ENCODE data around the gene LYPD6B.

The LYPD6B gene

DNA sequence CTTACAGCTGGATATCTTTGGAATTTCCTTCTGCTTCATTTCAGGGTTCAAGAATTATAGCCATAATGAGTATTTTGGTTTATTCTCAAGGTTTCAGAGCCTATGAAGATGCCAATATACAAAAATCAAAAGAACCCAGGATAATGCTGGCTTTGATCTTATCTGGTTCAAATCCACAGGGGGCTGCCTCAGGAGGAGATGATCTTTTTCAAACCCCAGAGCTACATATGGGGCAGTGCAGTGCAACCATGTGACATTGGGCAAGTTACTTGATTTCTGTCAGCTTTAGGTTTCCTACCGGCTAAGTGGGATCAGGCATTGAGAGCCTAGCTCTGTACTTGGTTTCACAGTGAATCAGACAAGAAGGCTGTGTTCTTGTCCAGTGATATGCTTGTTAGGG is 23.0 kb upstream of the LYPD6B start:
- DNase-seq = no peak

DNA sequence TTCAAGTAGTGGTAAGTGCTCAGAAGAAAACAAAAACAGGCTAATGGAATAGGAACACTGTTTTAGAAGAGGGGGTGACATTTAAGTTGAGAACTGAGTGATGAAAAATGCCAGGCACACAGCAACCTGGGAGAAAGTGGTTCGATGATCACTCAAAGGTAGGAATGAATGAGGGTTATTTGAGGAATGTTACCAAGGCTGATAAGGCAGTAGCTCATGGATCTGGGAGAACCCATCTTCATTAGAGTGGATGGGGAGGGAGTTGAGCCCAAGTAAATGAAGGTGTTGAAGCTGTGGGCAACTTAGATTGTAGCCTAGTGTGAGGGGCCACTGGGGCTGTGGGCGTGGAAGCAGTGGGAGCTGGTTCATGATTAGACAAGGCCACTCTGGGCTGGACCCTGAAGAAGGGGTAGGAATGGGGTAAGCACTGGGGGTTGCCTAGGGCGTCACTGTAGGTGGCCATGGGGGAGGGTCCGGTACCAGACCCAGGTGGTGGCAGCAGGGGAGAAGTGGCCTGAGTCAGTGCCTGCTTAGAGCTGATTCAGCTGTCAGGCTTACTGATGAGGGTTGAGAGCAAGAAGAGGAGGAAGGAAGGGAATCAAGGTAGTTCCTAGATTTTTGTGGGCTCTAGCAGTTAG is 22.5 kb upstream of the LYPD6B start:
- no peak for DNase-seq

DNA sequence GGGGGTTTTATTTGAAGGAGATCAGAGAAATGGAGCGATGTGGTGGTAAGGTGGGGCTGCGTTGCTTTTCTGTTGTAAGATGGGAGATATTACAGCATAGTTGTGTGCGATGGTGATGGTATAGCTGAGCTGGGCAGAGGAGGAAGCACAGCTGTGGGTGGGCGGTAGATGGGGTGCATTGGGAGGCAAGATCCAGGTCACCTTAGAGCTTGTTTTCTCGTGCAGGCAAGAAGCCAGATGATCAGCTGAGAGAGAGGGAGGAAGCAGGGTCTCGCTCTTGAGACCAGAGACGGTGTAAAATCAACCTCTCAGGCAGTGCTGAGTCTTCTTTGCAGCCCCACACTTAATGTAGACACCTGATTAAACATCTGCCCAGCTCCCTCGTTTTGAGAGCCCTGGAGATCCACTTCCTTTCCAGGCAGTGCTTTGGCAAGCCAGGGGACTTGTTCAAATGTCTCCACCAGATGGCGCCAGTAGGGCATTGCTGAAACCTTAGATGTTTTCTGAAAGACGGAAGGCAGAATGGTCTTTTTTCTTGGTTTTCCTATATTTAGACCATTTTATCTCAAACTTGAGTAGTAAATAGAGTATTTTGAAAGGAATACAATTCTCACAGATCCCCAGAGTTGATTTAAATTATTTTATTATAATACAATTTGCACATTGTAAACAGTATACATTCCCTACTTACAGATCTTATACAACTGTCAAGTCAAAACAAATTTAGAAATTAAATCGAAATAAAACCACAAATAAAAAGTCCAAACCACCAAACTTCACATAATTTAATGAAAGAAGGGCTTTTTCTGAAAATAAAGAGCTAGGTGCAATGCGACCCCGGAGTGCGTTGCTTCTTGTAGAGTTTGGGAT is 21.1 kb upstream of the LYPD6B start:
- DNase-seq = peak; percentile 68

DNA sequence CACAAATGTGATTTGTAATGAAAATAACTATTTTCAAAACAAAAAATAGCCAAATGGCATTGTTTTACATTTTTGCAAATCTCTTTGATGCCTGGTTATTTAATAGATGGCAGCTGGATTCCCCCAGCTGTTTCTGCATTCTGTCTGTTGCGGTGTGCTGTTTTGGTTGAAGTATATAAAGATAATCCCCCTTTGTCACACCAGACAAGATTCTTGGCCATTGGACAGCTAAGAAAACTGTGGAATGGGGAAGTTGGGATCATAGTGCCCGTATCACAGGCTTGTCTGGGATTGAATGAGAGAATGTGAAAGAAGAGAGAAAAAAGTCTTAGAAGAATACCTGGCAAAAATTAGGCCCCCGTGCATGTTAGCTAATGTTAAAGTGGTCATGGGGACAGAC is 19.5 kb upstream of the LYPD6B start:
- DNase-seq = no peak

DNA sequence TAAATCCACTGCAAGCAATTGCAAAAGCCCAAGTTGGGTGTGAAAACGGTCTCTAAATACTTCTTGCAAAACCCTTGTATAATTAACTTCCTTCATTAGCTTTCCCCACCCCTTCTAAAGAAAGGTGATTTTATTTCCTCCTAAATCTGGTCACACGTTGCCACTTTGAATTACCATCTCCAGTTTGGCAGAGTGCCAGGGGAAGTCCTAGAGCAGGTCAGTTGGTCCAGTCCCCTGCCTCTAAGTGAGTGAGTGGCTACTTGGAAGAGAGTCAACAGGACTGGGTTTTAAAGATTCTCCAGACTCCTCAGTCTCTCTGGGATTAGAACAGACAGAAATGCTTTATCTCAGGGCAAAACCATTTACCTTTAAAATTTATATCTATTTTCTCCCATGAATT is 18.7 kb upstream of the LYPD6B start:
- peak; percentile 1 for DNase-seq

DNA sequence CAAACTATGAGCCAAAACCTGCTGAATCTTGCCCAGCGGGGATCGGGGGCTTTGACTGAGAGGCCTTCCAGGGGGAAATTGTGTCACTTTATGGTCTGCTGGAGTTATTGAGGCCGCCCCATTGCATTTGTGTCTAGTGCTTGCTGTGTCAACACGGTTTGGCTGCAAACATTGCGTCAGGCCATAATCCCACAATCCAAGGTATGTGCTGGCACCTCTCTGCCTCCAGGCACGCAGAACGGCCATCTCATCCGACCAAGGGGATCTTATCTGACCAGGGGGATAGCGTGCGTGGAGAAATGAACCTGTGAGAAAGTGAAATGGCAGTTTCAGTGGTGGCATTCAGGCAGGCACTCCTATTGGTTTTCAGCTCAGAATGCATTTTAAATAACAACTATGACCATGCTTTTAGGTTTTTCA is 18.1 kb upstream of the LYPD6B start:
- DNase-seq = no peak

DNA sequence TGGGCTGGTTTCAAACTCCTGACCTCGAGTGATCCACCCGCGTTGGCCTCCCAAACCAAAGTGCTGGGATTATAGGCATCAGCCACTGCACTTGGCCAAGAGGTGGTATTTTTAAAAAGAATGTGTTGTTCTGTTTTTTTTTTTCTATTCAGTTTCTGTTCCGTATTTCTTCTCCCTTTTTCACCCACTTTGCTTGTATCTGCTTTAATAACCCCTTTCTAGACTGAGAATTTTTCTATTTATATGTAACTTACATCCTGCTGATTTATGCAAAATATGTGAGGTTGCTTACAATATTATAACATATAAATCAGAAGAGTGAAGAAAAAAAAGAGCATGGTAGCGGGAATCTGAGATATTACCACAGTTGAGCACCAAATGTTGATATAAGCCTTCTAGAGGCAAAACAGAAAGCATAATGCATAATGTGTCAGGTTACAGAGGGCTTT is 17.2 kb upstream of the LYPD6B start:
- no peak for DNase-seq

DNA sequence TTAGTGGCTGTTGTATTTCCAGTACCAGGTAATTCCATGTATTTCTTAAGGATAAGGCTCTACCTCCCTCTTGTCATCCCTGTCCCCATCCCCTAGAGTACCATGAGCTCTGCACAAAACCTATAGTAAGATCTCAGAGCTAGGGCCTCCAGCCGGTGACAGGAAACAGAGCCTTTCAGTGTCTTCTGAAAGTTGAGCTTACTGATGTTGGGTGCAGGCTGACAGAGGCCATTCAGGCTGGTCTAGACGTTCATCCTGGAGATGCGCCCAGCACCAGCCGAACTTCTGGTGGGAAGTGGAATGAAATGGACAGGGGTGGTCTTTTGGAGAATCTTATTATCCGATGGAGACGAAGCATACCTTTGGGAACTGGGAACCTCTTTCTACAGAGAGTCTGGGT is 16.7 kb upstream of the LYPD6B start:
- DNase-seq = no peak

DNA sequence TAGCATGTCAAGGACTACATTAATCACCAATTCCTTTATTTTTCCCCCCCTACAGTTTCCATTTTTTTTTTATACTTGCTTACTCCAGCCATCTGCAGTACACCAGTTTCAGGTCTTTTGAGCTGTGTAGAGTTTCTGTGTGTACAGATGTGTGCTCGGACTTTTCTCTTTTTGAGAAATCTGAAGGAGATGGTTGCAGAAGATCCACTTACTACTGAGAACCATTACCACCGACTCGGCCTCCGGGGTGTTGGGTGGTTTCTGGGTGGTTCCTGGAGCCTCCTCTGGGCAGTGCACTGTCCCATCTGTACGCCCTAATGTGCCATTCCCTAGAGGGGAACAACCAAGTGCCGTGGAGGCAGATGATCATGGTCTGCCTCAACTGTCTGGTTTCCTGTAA is 15.4 kb upstream of the LYPD6B start:
- no peak for DNase-seq

DNA sequence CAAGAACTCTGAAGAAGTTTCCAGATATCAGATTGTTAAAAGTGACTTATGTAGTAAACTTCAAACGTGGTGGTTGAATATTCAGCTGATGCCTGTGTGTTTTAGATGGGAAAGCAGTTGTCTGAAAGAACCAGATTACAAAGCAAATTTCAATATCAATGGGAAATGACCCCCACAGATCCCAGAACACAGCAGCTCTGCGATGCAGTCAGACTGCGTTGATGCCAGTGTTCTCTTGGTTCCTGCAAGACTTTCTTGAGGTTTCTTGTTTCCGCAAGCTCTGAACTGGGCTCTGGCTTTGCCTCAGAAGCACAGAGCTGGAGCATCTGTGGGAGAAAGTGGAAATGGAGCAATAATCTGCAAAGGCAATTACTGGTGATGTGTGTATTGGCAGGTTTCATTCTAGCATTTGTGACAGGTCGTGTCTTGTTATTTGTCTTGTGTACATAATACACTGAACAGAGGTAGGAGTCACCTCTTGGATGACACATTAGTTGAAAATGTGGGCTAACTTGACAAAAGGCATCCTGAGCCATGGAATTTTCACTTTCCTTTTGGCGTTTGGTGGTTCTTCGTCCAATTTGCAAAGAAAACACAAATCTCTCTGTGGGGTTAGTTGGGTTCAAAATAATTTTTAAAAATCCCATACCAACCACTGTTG is 10.8 kb upstream of the LYPD6B start:
- no peak for DNase-seq

DNA sequence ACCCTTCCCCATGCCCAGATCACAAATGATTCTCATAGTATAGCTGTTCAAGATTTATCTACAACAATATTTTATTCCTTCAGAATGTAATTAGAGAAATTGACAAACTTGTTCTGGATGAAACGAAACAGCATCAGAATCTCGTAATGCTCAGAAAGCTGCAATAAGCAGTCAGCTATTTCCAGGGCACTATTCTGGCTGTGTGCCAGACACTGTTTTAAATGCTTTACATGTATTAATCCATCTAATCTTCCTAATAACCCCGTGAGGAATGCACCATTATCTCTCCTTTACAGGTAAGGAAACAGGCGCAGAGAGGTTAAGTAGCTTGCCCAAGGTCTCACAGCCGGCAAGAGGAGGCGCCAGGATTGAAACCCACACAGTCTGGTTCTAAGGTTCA is 10.1 kb upstream of the LYPD6B start:
- no peak for DNase-seq

DNA sequence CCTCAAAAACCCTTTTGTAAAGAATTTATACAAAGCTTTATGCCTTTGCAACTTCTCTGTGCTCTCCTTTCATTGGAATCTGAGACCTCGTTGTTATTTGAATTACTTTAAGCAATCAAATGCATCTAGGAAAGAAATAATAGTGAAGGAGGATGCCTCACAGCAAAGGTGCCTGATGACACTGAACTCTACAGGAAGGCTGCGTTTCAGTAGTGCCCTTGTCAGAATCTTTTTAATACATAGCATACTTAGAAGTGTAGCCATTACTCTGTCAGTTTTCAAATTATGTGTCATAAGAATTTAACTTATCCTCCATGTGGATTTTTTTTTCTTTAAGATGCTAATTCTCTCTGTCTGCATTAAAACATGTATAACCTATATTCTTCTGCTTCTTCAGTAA is 9.6 kb upstream of the LYPD6B start:
- no peak for DNase-seq

DNA sequence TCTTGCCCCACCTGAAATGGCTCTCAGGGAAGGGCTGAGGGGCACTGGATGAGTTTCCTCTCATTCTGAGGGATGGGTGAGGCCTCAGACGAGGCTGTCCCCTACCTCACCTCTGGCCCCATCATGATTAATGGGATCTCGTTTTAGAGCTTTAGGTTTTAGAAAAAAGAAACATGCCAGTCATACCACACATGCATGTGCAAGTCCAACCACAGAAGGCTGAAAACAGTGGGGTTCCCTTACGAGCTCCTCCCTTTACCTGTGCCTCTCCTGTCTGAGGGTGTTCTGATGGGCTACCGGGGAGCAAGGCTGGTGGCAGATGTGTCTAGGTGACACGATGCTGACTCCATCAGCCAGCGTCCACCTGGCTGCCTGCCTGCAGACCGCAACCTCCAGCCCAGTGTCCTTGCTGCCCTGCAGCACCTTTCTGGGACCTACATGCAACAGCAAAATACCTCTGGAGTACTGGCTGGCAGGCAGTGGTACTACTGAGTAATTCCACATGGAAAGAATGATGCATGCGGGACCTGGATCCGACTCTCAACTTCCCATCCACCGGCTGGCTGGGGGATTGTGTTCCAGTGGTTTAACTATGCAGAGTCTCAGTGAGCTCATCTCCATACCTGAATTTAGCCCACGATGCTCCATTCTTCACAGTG is 9.1 kb upstream of the LYPD6B start:
- no peak for DNase-seq

DNA sequence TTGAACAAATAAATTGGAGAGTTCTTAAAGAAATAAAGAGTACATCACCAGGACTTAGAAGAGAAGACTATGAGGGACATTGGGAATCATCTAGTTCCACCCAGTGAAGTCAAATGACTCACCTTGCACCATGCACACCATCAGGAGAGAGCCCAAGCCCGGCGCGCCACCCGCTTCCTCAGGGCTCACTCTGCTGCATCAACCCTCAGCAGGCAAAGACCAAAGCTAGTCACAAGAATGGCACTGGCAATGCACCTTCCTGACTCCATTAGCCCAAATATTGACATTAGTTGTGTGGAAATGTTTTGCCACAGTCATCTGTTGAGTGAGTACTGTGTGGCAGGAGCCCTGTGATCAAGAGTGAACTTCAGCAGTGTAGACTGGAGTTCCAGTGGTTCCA is 7.1 kb upstream of the LYPD6B start:
- DNase-seq = no peak

DNA sequence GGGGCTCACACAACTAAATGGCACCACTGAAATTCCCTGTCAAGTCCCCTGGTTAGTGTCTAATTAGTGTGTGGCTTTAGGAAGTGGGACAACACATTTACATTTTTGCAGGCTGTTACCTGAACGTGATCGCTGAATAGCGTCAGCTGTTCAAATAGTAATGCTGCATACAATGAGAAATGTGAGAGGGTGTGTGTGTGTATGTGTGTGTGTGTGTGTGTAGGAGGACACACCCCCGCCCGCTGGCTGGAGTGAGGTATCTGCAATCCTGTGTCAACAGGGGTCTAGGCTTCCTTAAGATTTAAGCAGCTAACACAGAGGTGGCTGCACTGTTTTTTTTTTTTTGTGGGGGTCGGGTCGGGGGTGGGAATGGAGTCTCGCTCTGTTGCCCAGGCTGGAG is 4.8 kb upstream of the LYPD6B start:
- no peak for DNase-seq

DNA sequence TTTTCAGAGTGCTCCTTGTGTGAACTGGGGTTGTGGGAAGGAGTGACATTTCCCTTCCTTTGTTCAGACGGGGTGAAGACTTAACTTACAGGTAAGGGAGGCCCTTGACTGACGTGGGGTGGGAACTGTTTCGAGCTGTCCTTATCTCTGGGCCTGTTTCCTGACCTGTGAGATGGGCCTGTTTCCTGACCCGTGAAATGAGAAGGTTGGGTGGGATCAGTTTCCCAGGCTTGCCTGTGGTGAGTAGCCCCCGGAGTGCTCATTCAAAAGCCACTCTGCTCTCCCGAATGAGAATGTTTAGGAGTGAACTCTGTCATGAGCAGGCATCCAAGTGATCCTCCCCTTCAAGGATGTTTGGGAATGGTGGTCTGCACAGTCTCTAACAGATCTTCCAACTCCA is 4.1 kb upstream of the LYPD6B start:
- no peak for DNase-seq

DNA sequence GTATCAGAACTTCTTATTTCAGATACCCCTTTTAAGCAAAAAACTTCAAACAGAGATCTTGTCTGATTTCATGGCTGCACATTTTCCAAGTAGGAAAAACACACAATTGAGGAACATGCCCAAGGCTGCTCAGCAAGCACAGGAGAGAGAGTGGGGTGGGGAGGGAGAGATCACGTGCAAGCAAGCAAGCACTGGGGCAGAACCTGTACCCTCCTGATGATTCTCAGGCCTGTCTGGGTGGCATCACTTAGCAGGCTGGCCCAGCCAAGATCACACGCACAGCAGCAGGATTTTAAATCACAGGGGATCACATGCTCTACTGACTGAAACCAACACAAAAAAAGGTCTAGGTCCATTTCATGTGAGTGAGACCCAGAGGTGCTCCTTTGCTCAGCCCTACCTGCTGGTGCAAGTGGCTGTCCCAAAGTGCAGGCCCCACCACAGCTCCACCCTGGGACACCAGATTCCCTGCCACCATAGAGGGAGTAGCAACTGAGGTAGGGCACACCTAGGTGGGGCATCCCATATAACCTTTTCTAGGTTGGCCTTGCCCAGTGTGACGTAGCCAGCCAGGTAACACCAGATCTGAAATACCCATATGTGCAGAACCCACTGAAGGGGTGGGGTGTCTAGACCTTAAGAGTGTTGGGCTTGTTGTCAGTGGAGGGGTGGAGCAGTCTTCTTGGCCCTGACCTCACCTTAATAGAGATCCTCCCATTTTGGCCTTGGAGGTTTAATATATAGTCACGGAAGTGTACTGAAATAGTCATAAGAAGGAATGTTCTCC is 1.8 kb upstream of the LYPD6B start:
- DNase-seq = no peak

DNA sequence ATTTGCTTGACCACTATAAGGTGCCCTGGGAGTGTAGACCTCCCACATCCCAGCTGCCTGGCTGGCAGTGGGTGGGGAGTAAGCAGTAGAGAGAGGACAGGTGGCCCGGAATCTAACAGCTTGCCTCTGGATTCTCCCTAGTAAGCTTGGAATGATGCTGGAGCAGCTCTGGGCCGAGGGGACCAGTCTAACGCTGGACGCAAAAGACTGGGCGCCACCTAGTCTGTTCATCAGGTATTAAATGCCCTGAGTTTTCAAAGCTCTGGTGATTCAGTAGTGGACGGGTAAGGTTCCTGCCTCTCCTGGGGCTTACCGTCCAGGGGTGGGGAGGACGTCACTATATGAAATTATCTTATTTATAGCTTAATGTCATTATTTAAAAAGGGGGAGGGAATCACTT is 648 bp upstream of the LYPD6B start:
- no peak for DNase-seq

DNA sequence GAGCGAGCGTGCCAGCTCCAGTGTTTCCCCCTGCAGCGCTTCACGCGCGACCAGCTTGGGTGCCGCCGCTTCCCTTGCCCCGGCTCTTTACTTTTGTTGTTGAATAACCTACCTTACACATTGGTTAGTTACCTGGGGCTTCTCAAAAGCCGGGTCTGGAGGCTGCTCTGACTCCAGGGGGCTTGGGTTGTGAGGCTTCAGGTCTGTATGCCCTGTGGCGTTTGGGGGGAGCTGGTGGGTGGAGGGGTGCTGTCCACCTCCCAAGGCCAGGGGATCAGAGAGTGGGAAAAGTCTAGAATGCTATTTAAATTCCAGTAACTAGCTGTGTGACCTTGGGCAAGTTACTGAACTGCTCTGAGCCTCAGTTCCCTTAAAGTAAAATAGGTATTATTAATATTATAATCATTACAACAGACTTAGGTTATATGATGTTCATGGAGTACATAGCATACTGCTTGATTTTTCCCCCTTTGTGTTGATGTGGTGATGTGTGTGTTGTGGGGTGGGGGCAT is 770 bp downstream of the LYPD6B start:
- no peak for DNase-seq

DNA sequence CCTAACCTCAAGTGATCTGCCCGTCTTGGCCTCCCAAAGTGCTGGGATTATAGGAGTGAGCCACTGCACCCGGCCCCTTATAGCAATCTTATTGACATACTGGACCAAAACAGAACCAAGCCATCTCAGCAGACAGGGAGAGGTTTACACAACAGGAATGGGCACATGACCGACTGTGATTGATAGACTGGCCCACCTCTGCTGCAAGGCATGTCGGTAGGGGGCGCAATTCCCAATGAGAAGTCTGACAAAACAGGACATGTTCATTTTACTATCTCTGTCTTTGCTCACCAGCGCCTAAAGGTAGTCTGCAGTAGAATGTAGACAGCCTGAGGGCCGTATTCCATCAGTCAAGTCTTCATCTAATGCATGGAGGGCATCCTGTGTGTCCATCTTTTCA is 2.0 kb downstream of the LYPD6B start:
- peak; percentile 29 for DNase-seq

DNA sequence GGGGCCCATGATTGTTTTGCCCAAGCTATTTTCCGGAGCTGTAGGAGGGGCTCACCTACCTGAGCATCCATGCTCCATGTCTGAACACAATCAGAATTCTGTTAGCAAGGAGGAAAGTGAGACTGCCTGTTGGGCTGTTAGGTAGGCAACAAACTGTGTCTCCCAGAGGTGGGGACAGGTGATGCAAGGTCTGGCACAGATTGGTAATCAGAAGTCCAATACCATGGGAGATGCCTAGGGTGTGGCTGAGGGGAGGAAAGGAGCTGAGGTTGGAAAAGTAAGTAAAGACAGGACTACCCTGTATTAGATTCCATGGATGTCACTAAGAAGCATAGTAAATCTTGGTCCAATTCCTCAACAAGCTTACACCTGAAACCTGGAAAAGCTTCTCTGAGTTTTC is 3.0 kb downstream of the LYPD6B start:
- DNase-seq = no peak

DNA sequence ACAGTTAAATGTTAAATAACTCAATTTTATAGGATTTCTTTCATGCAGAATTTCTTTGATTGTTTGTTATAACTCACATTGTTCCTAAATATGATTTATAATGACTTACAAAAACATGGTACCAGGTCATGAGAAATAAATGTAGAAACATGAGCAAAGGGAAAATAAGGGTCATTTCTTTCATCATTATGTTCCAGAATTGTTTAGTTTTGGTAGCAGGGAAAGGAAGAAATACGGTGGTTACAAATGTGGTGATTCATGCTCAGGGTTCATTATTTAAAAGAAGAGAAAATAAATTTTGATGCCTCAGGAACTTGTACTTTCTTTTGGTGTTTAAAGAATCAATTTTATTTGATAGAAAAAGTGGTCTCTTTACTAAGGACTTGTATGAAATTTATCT is 4.4 kb downstream of the LYPD6B start:
- DNase-seq = no peak

DNA sequence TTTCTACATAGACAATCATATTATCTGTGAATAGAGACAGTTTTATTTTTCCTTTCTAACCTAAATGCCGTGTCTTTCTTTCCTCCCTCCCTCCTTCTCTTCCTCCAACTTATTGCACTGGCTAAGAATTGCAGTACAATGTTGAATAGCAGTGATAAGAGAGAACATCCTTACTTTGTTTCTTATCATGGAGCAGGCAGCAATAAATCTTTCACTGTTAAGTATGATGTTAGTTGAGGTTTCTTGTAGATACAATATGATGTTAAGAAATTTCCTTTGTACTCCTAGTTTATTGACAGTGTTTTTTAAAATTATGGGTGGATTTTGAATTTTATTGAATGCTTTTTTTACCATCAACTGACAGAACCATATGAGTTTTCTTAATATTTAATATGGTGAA is 6.0 kb downstream of the LYPD6B start:
- no peak for DNase-seq

Measured in CD4-positive, alpha-beta T cell treated with Interleukin-4 for 4 hours (primary cell).